Tongue (tissue), 2 donors: ENCODE data around the gene CAST. TPM values are rescaled to one million over a fixed set of nuclear protein-coding genes. Genes with fewer than 3 reads are reported as not detected.

Experiments used
- DNase-seq: peaks from one replicate; pipeline ENCODE4 v3.0.0-alpha.2; 2015
- total RNA-seq: library from RNA; depleted of rRNA; stranded (reverse); fragments of >200 nt; gene quantifications from one replicate; pipeline ENCODE4 v1.2.3, GENCODE V29; 2014

CAST gene
- total RNA-seq, 1 donor from 2014 or later = 223 TPM

DNA sequence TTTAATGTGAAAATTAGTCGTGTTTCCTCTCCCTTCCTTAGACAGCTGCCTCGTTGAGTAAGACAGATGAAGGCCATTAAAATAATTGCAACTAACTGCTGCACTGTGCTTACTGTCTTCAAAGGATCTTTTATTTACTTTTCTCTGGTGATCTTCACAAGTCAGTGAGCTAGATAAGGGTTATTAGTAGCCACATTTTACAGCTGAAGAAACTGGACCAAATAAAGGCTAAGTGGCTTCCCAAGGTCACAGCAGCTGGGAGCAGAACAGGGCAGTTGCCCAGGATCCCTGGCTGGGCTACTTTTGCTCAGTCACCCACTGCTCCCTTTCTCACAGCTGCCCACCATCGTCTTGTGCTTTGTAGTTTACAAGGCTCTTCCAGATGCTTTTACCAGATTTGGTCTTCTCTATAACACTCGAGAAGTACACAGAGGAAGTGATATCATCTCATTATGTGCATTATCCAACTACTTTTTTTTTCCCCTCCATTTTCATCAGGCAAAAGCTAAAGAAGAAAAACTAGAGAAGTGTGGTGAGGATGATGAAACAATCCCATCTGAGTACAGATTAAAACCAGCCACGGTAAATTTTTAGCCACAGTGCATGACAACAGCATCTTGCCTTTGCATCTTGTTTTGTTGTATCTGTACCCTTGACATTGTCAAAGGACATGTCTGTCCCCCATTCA is 83.8 kb downstream of the CAST start:
- no peak for DNase-seq

DNA sequence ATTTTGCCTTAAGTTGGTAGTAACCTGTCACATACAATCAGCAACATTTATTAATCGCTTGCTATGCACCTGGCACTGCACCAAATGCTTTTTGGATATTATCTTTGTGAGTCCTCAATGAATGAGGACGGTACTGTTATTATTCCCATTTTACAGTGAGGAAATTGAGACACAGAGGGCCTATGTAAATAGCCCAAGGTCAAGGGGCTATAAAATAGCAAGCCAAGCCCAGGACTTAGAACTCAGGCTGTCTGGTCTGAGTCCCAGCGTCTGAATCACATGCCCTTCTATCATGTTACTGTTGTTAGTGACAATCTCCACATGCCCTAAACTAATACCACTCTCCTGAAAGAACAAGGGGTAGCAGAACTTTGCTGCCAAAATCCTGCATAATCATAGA is 85.5 kb downstream of the CAST start:
- DNase-seq = no peak

DNA sequence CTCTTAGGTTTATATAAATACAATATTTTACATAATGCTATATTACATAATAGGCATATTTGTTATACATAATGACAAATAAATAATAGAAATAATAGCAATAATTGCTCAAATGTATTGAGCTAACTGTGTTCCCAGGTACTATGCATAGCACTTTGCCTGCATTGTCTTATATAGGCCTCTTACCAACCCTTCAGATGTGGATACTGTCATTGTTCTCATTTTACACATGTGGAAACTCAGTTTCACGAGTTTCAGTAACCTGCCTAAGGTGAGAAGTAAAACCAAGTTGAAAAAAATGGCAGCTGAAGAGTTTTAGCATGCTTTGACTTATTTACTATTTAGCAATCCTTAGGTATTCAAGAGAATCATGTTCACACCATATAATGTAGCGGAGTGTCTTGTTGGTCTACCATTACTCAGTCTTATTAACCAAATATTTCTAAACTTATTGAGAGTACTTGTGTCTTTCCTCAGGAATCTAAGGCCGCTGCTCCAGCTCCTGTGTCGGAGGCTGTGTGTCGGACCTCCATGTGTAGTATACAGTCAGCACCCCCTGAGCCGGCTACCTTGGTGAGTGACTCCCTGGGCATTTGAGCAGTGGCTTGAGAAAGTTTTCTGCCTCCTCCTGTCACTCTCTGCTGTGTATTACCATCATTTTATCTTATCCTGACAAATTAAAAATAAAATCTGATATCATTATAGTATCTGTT is 88.1 kb downstream of the CAST start:
- DNase-seq = no peak

DNA sequence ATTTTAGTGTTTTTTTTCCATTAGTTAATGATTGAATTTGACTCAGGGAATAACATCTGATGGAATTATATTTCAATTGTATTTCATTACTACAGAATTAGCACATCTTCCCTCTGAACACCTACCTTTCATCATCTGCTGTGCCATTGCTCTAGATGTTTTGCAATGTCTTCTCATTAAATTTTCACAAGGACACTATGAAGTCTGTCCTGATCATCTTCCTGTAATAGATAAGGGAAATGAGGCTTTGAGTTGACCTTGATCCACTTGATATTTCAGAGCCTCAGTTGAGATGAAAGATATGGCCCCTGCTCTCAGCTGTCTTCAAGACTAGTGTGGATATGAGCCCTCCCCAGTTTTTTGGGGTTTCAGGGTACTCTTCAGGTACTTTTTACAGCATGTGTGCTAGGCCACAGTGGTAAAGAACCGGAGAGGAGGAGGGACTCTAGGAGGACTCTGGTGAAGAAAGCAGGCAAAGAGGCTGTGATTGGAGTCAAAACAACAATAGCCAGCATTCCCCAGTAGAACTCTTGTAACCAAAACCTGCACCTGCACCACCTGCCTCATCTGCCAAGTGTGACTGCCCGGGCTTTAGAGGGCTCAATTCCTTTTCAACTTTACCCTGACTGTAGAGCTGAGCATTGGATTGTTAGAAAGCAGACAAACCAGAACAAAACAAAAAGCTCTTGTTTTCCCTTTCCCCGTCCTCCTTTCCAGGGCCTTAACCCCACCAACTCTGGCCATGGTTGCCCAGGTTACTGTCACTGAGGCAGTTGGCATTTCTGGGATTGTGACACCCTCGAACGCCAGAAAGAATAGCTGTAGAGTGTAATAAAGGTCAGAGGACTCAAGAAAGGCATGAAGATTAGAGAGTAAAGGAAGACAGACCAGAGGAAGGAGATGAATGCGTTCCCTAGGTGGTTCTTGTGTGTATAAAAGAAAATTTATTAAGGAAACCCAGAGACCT is 89.3 kb downstream of the CAST start:
- no peak for DNase-seq

DNA sequence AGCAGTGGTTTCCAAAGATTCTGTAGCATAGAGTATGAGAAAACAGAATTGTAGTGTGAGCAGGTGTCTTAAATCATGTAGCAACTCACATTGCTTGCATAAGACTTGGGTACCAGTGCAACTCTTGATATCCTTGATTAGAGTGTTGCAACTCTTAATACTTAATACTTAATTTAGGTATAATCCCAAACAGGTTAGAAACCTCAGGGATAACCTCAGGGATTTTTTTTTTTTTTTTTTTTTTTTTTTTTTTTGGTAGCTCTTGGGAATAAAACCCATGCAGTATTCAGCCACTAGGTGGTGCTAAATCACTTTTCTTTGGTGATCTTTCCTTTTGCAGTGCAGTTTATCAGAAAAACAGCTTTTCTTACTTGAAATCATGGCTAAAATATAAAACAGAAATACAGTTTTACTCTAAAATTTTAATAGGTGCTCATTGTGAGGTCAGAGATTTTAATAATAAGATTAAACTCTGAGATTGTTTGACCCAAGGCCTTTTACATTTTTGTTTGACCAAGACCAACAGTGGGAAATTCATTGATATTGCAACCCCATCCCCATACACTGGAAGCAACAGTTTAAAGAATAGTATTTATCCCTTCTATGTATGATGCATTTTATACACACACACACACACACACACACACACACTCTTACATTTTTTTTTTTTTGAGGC is 90.3 kb downstream of the CAST start:
- DNase-seq = peak; percentile 90

DNA sequence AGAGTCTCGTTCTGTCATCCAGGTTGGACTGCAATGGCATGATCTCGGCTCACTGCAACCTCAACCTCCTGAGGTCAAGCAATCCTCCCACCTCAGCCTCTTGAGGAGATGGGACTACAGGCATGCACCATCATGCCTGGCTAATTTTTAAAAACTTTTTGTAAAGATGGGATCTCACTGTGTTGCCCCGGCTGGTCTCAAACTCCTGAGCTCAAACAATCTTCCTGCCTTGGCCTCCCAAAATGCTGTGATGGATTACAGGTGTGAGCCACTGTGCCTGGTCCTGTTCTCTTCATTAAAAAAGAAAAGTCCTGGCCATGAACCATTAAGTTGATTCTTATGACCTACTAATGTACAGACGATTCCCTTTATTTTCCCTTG is 90.8 kb downstream of the CAST start:
- DNase-seq = no peak

DNA sequence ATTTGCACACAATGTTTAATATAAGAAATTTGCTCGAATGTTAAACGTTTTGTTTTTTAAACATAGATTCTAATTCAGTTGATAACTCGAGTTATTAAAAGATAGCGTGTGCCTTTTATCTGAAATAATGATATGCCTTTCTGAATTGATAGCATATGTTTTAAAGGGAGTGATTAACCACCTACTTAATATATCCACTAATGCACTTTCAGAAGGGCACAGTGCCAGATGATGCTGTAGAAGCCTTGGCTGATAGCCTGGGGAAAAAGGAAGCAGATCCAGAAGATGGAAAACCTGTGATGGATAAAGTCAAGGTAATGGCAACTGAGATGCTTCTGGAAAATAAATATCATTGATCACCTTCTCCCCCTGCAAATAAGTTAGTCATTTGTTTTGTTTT is 91.7 kb downstream of the CAST start:
- DNase-seq = no peak

DNA sequence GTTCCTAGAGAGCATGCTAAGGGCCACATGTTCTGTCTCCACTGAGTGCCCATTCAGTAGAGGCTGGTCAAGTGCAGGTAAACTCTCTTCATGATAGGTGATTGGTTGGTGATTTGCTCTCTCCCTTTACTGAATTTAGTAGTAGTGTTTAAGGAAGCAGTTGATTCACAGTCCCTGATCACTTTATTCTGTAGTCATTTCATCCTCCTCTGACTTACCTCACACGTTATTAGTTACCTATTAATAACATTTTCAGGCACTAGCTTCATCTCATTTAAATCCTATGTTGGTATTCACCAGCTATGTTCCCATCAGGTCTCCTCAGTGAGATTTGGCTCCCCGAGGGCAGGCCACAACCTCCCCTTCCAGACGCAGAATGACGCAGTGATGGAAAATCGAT is 93.7 kb downstream of the CAST start:
- DNase-seq = no peak

DNA sequence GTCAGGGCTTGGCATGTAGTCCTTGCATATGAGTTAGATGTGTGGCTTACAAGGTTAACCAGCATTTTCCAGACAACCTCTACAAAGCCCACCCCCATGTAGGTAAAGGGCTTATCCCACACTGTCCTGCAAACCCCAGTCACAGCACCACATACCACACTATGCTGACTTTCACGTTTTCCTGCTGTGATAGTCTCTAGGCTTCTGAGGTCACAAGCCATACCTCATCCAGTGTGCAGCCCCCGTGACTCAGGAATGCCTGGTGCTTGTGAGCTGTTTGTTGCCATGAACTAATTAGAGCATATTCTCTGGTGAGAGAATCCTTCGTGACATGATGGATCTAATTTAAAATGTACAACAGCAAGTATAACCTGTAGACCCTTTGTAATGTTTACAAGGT is 94.8 kb downstream of the CAST start:
- DNase-seq = no peak

DNA sequence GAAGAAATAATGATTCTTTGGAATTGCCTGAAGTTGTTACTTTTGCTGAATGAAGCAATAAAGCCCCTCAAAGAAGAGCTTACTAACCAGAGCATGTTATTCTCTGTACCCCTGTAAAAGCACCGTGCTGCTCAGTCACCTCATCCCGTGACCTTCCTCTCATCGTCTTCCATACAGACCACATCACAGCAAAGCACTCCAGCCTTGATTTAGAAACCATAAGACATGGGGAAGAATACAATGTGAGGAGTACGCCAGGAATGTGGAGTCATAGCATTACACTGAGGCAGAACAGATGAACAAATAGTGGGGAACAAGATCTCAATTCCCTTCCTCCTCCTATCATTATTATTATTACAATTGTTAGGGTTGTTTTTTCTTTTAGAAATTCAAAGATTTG is 96.4 kb downstream of the CAST start:
- DNase-seq = no peak

DNA sequence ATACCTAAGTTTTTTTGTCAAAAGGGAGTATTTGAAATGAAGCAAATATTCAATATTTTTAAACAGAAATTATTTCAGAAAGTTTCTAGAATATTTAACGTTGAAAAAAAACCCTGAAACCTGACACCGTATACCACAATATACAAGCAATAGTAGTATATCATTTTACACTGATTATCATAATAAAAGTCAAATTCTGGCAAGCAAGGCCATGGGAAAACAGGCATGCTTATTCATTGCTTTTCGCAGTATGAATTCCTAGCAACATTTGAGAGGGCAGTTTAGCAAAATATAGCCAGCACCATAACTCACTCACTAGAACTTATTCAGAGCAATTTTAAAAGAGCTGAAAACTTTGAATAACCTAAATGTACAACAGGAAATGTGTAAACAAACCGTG is 99.4 kb downstream of the CAST start:
- DNase-seq = no peak

DNA sequence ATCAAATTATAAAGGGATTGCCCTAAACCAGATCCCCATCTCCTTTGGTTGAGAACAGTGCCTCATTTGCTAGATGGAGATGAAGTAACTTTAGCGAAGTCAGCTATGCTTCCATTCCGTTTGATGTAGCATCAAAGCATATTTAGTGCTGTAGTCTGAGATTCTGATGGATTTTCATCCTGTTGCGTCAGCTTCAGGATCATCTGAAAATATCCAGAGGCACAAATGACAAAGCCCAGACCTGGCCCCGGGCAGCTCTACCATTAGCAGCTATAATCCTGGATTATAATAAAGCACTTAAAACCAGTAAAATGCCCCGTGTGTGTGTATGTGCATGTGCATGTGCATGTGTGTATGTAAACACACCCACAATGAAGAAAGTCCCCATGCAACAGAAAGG is 100.8 kb downstream of the CAST start:
- no peak for DNase-seq

DNA sequence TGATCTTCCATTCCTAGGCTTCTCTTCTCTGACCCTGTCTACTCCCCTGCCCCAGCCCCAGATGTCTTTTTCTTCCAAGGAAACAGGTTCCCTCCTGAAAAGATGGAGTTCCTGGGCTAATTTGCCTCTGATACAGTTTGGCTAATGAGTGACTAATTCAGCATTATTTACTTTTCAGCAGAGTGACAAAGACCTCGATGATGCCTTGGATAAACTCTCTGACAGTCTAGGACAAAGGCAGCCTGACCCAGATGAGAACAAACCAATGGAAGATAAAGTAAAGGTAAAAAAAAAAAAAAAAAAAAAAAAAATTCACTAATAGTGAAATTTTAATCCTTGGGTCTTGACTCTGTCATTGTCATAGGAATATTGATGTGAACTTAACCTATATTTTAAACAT is 102.9 kb downstream of the CAST start:
- no peak for DNase-seq

DNA sequence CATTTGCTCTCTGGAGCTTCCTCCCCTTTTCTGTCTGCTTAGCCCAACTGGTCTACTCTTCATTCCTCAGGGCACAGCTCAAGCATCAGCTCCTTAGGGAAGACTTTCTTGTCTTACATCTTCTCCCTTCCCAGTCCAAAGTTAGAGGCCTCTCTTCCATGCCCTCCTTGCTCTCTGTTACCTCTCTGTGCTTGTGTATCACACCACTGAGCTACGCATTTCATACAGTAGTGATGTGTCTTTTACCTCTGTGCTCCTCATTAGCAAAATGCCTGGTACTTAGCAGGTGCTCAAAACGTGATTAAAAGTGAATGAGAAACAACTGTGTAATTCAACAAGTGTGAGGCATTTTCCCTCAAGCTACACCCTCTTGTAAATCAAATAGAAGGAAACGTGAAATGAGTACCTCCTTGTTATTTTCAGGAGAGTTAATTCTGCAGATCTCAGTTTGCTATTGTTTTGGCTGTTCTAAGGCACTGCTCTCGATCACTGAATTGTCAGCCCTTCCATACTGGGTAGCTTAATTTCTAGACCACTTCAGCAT is 106.6 kb downstream of the CAST start:
- no peak for DNase-seq

DNA sequence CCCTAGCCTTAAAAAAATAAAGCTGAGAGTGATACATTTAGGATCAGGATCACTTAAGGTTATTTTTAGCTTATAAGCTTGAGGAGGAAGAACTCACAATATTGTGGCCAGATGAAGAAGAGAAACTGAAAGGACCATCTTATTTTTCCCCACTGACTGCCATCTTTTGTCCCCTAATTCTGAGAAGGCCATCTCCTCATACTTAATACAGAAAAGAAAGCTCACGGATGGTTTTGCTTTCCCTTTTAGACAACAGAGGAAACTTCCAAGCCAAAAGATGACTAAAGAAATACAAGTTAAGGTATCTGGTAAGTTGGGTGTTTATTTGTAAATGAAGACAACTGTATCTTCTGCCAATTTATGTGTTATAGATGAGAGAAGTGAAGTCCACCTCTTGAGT is 109.2 kb downstream of the CAST start:
- no peak for DNase-seq

DNA sequence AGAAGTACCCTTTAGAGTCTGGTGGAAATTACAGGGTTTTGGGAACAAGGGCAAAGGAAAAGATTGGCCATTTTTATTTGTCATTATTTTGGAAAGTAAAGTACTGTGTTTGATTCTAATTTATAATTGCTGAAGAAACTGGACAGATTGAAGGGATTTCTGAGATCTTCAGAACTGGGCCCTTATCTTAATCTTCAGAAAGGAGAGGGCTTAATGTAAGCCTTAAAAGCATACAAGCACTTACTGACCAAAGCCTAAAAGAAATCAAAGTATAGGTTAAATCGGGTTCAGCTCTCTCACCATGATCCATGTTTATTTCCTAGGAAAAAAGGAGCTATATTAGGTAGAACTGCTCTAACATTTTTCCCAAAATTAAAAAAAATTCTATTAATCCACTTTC is 109.9 kb downstream of the CAST start:
- no peak for DNase-seq

DNA sequence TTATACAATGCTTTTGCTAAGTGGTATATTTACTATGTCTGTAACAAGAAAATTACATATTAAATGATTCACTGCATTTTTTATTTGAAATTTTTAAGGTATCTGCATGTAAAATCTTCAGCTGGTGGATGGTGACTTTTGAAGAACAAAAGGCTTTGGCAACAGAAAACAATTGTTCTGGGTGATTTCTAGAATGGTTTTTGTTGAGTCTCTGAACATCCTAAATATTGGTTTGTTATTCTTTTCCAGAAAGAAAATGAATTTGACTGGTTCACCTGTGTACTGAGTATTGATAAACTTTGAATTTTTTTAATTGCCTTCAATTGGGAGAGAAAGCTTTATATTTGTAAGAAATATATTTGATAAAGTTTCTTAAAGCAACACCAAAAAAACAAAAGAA is 110.4 kb downstream of the CAST start:
- no peak for DNase-seq

DNA sequence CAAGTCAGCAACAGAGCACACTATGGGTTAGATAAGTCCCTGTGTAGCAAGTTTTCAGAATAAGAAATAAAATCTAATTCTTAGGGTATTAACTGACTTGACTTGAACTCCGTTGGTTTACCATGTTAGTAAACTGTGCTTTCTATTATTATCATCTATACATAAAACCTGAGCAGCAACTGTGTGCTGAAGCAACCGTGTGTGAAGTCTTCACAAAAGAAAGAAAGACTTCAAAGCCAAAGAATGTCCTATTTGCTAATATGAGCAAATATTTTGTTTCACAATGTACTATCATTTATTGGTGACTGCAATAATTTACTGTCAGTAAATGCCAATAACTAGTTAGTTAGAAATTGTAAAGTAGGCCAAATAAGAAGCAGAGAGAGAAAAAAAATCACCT is 112.9 kb downstream of the CAST start:
- DNase-seq = no peak

DNA sequence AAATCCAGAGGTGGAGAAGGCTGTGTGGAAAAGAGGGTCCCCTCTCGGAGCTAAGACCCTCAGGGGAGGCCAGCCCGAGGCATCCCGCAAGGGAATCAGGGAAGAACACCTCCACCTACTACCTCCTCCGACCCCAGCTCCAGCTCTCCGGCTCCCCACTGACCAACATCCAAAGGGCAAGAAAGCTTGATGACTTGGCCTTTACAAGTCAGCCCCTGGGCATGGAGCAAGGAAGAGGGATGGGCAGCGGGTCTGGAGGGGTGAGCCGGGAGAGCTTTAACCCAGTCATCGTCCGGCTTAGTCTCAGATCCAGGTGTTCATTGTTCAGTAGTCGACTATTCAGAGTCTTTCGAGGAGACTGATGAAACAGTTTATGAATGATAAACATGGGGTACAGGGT is 113.5 kb downstream of the CAST start:
- DNase-seq = no peak

DNA sequence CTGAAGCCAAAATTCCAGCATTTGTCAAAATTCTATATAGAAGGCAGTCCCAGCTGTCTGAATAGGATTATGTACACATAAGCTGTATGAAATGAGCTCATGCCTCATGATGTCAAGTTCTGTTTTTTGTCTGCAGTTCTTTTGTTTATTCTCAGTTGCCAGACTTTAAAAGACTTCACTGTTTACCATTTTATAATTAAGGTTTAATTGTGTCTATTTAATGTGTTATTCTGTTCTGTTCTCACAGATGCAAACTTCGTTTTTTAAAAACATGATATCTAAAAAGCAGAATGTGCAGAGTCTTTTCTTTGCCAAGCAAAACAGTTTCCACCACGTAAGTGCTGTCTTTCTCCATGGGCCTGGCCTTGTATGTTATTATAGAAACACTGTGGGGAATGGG is 114.4 kb downstream of the CAST start:
- DNase-seq = peak; percentile 83

DNA sequence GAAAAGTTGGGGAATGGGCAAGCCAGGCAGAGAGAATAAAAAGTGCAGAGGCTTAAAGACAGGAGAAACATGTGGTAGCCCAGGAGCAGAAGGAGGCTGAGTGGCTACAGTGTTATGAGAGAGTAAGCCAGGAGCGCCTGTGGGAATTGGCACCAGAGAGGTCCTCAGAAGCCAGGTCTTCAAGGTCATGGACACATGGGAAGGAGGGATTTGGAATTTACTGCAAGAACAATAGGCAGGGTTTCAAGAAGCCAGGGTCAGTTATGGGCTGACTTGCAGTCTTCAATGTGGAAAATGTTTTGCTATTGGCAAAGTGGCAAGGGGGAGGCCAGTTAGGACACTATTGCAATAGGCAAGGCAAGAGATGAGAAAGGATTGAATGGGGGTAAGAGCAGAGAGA is 116.2 kb downstream of the CAST start:
- no peak for DNase-seq

DNA sequence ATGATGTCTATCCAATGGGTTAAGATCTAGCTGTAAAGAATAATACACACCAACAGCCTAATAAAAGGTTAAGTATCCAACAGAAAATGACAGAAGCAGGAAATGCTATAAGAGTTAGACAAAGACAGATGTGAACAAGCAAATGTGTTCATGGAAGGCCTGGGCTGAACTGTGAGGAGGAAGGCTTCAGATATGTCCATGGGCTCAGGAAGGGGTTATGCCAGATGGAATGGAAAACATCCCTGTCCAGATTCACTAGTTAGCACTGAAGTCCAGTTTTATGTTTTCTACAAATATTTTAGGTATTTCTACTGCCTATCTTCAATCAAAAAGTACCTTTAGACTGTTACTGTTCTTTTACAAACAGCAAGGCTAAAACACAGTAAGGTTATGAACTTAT is 118.5 kb downstream of the CAST start:
- no peak for DNase-seq
